ENCODE measurements around the gene ARHGEF40. TPM values are rescaled to one million over a fixed set of nuclear protein-coding genes. Genes with fewer than 3 reads are reported as not detected.

ARHGEF40 gene
- total and polyA plus RNA-seq, 2 donors (not counting 1 experiment from before 2014, with no cell fraction given), result 1.0 to 1.7 TPM

DNA sequence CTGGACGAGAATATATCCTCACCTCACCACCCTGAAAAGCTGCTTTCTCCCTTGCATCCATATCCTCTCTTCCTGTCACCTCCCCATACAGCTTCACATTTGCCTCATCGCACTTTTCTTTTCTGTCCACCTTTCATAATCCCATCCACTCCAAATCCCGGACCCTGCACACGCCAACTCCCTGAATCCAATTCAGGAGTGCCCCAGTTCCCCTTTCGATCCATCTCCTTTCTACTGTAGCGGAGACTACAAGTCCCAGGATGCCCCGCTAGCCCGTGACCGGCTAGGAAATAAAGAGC is 33.3 kb downstream of the ARHGEF40 start:
- Histone ChIP-seq H3K9ac (ENCODE audit: low read length) (peak overlapping the region; percentile 87), H3K9me3 (ENCODE audit: control extremely low read depth in 1 of 3, control insufficient read depth in 2 of 3, insufficient read depth in 1 of 3, low read length in 2 of 3) (no peaks in the 10 kb centered on the region), H4K20me1 (ENCODE audit: control insufficient read depth, insufficient read depth, low read length, poor library complexity, severe bottlenecking) (no peaks in the 10 kb centered on the region), H3K36me3 (replicated peaks in 1 of 2; ENCODE audit: control extremely low read depth in 1 of 2, control insufficient read depth in 1 of 2, extremely low read depth in 1 of 2, insufficient read depth in 2 of 2, low read length in 1 of 2) (no peaks in the 10 kb centered on the region), H3K4me2 (replicated peaks; ENCODE audit: low read depth, low read length, poor library complexity, severe bottlenecking) (peak overlapping the region; percentile 75), H2AFZ (ENCODE audit: insufficient read depth, low read depth, low read length, poor library complexity, severe bottlenecking) (peak overlapping the region; percentile 83), H3K4me3 (ENCODE audit: control extremely low read depth in 1 of 5, extremely low read depth in 1 of 5, insufficient read depth in 1 of 5, low read depth in 2 of 5, low read length in 4 of 5) (peak overlapping the region; percentile 18 to 92 (median 80)), H3K4me1 (ENCODE audit: control insufficient read depth in 2 of 2, insufficient read depth in 2 of 2, low read length in 2 of 2) (peaks cover 21 to 29% of the 10 kb centered on the region in 2 donors), H3K27ac (ENCODE audit: low read length in 2 of 2) (peak overlapping the region; percentile 93 to 96), H3K79me2 (ENCODE audit: control insufficient read depth, insufficient read depth, low read length) (no peaks in the 10 kb centered on the region), H3K27me3 (replicated peaks in 1 of 4; ENCODE audit: control extremely low read depth in 1 of 4, control insufficient read depth in 3 of 4, insufficient read depth in 4 of 4, low read length in 3 of 4) (peaks cover 0 to 29% (median 17%) of the 10 kb centered on the region in 4 experiments)
- H3K4me1 Mint-ChIP-seq, result peaks cover 18% of the 10 kb centered on the region
- H3K27me3 Mint-ChIP-seq, result peaks cover 28% of the 10 kb centered on the region
- POLR2A ChIA-PET, result interaction anchor here (0.5 to 2.6 kb wide), 4 partner anchors 11 to 367 kb away, joined by 4 to 27 read pairs (median 8); partner anchors contain the start of gene ARHGEF40
- TF ChIP-seq, protein P1, sequence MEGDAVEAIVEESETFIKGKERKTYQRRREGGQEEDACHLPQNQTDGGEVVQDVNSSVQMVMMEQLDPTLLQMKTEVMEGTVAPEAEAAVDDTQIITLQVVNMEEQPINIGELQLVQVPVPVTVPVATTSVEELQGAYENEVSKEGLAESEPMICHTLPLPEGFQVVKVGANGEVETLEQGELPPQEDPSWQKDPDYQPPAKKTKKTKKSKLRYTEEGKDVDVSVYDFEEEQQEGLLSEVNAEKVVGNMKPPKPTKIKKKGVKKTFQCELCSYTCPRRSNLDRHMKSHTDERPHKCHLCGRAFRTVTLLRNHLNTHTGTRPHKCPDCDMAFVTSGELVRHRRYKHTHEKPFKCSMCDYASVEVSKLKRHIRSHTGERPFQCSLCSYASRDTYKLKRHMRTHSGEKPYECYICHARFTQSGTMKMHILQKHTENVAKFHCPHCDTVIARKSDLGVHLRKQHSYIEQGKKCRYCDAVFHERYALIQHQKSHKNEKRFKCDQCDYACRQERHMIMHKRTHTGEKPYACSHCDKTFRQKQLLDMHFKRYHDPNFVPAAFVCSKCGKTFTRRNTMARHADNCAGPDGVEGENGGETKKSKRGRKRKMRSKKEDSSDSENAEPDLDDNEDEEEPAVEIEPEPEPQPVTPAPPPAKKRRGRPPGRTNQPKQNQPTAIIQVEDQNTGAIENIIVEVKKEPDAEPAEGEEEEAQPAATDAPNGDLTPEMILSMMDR (IDR thresholded peaks at IDR 0.05), result no peak
- TF ChIP-seq EZH2 (IDR thresholded peaks at IDR 0.05; ENCODE audit: borderline replicate concordance, insufficient read depth, low read depth, low read length, poor library complexity, severe bottlenecking), result no peak
- DNase-seq (no peak), ATAC-seq (ENCODE audit: low read depth) (no peak)
- WGBS (ENCODE audit: insufficient coverage), result 2% methylated on average over 9 of the region's 9 CpGs
- H3K4me3 Mint-ChIP-seq, result peak overlapping the region; percentile 78
- peak overlapping the region; percentile 96 for H3K27ac Mint-ChIP-seq
- no peaks in the 10 kb centered on the region for H3K9me3 Mint-ChIP-seq (ENCODE audit: insufficient read depth)
- CTCF ChIA-PET, result interaction anchor here (0.9 to 11.8 kb wide), 9 partner anchors 9 to 132 kb away, joined by 3 to 348 read pairs (median 34); partner anchors contain the start of genes ARHGEF40 and NDRG2
- intact Hi-C loops (cut with micrococcal nuclease), result loop anchor here (1.0 to 10.0 kb wide), 5 partner anchors 32 to 761 kb away; partner anchors contain the start of genes METTL3, PARP2 and SUPT16H

All from B cell (primary cell).